Upper lobe of left lung (tissue), 4 donors: ENCODE data around the gene ARG2.
"Not testable (repeated sequence)": the region's sequence is repeated elsewhere in the genome, so short reads cannot be mapped to it uniquely, and the experiment has no call there.

Experiments used
- CTCF ChIP-seq, 6 experiments: fragments of 450-650 bp in 4 of 6; fragments of 200-600 bp in 2 of 6; sonication (generic) in 2 of 6; IDR thresholded peaks; one replicate each; pipeline ENCODE4 v1.5.1; 2016 to 2019; ENCODE audit warnings: antibody characterized with exemption in 6 of 6
- EP300 ChIP-seq, 4 donors: sonication (generic); formaldehyde crosslinking; IDR thresholded peaks; one replicate each; pipeline ENCODE4 v1.5.1; 2017; ENCODE audit warnings: antibody characterized with exemption in 4 of 4, control low read depth in 2 of 4

GRCh38 chr14:67626131-67626530 lies 6.4 kb downstream of the ARG2 start:
- TF ChIP-seq CTCF, EP300 (IDR thresholded peaks at IDR 0.05): not testable (repeated sequence)
